Measurements from ENCODE around the gene TUBG2.

DNA sequence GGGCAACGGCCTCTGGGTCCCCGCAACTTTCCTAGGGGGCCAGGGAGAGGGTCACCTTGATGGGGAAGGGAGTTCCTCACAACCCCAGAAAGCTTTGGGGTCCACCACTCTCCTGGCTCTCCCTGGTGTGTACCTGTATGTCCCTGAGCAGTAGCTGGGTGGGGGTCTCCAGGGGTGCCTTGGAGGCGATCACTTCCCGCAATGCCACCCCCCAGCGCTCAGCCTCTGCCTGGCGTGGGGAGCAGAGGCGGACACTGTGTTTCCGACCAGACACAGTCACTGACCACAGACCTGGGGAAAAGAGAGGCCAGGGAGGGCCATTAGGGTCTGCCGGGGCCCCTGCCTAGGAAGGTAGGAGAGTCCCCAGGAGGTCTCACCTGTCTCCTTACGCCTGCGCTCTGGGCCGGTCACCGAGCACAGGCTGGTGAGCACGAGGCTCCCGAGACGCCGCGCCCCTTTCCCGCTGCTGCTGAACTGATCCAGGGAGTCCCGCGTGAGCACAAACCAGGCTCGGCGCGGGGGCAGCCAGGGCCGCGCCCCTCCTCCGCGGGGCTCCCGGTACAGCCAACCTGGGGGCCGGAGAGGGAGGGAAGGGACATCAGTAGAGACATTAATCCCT is 14.3 kb downstream of the TUBG2 start:
- TF ChIP-seq, protein P1, sequence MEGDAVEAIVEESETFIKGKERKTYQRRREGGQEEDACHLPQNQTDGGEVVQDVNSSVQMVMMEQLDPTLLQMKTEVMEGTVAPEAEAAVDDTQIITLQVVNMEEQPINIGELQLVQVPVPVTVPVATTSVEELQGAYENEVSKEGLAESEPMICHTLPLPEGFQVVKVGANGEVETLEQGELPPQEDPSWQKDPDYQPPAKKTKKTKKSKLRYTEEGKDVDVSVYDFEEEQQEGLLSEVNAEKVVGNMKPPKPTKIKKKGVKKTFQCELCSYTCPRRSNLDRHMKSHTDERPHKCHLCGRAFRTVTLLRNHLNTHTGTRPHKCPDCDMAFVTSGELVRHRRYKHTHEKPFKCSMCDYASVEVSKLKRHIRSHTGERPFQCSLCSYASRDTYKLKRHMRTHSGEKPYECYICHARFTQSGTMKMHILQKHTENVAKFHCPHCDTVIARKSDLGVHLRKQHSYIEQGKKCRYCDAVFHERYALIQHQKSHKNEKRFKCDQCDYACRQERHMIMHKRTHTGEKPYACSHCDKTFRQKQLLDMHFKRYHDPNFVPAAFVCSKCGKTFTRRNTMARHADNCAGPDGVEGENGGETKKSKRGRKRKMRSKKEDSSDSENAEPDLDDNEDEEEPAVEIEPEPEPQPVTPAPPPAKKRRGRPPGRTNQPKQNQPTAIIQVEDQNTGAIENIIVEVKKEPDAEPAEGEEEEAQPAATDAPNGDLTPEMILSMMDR (IDR thresholded peaks at IDR 0.05; ENCODE audit: poor library complexity), result no peak
- no peak for TF ChIP-seq EZH2 (IDR thresholded peaks at IDR 0.05; ENCODE audit: borderline replicate concordance)

Data from hepatocyte (in vitro differentiated cells).